Esophagus muscularis mucosa (tissue), 4 donors: ENCODE measurements around the gene CAST. TPM values are rescaled to one million over a fixed set of nuclear protein-coding genes. Genes with fewer than 3 reads are reported as not detected.
"Not testable (repeated sequence)": the region's sequence is repeated elsewhere in the genome, so short reads cannot be mapped to it uniquely, and the experiment has no call there.

Experiments
- DNase-seq: peaks from one replicate; pipeline ENCODE4 v3.0.0-alpha.2; 2017; ENCODE audit errors: extremely low spot score
- H3K27ac ChIP-seq, 4 donors: fragments of 200-600 bp; sonication (generic); replicated peaks in 1 of 4; 1 replicate in 3 of 4; 2 replicates in 1 of 4; pipeline ENCODE4 v1.5.1; 2016 to 2019; ENCODE audit warnings: mild to moderate bottlenecking in 1 of 4
- H3K27me3 ChIP-seq, 4 donors: fragments of 200-600 bp; sonication (generic); one replicate each; pipeline versions ENCODE4 v1.5.1 to v1.6.0; 2016 to 2019
- H3K36me3 ChIP-seq, 4 donors: fragments of 200-600 bp; sonication (generic); one replicate each; pipeline ENCODE4 v1.5.1; 2016 to 2019
- H3K4me1 ChIP-seq, 4 donors: fragments of 200-600 bp; sonication (generic); one replicate each; pipeline ENCODE4 v1.5.1; 2016 to 2019
- H3K4me3 ChIP-seq, 4 donors: fragments of 200-600 bp; sonication (generic); 1 replicate in 2 of 4; 2 replicates in 2 of 4; pipeline ENCODE4 v1.5.1; 2016 to 2019; ENCODE audit warnings: mild to moderate bottlenecking in 4 of 4, moderate library complexity in 1 of 4
- H3K9me3 ChIP-seq, 4 donors: fragments of 200-600 bp; sonication (generic); 1 replicate in 3 of 4; 2 replicates in 1 of 4; pipeline ENCODE4 v1.5.1; 2016 to 2019
- CTCF ChIP-seq, 3 experiments: fragments of 200-600 bp in 2 of 3; fragments of 450-650 bp in 1 of 3; sonication (generic) in 2 of 3; IDR thresholded peaks; one replicate each; pipeline ENCODE4 v1.5.1; 2017 to 2019; ENCODE audit warnings: antibody characterized with exemption in 3 of 3, mild to moderate bottlenecking in 2 of 3, moderate library complexity in 1 of 3
- EP300 ChIP-seq: sonication (generic); formaldehyde crosslinking; IDR thresholded peaks from one replicate; pipeline ENCODE4 v1.6.1; 2017; ENCODE audit warnings: antibody characterized with exemption
- POLR2A ChIP-seq: fragments of 450-650 bp; IDR thresholded peaks from one replicate; pipeline ENCODE4 v1.6.1; 2017; ENCODE audit warnings: antibody characterized with exemption, moderate library complexity, mild to moderate bottlenecking, low read depth
- POLR2AphosphoS5 ChIP-seq, 2 donors: sonication (generic); formaldehyde crosslinking; IDR thresholded peaks; one replicate each; pipeline ENCODE4 v1.6.1; 2017; ENCODE audit warnings: antibody characterized with exemption in 2 of 2
- WGBS: methylation state at CpG from one replicate; pipeline ENCODE4 v1.1.5; 2018; 5-methylcytosine and 5-hydroxymethylcytosine counted together
- intact Hi-C: fragments of 100-400 bp; cut with DNase I; formaldehyde crosslinking; loops from one replicate; pipeline ENCODE4 v1.15.1; 2023
- total RNA-seq, 4 donors: library from RNA; depleted of rRNA; stranded (reverse); fragments of >200 nt; gene quantifications; one replicate each; pipeline versions ENCODE4 v1.1.0 to v1.2.1, GENCODE V29; 2016

Gene CAST
- total RNA-seq, 4 donors from 2014 or later = 238 to 346 (median 296) TPM

GRCh38 chr5:96796434-96796833 lies 134.3 kb downstream of the CAST start:
- 69% methylated on average over 2 of the region's 2 CpGs for WGBS
- intact Hi-C loops = no loop called here

GRCh38 chr5:96801718-96802117 lies 139.5 kb downstream of the CAST start:
- DNase-seq, intact Hi-C loops, H3K4me3 ChIP-seq, H3K9me3 ChIP-seq, H3K27ac ChIP-seq, H3K27me3 ChIP-seq: not testable (repeated sequence)
- Histone ChIP-seq H3K4me1 (peaks cover 4 to 28% (median 20%) of the 10 kb centered on the region in 4 donors), H3K36me3 (peaks cover 30 to 57% (median 38%) of the 10 kb centered on the region in 4 donors)
- 95% methylated on average over 11 of the region's 11 CpGs for WGBS

More at GRCh38 chr5:96796434-96796833, 134.3 kb downstream of the CAST start:
- no peak overlapping the region for H3K27ac ChIP-seq
- TF ChIP-seq POLR2A = no peak
- TF ChIP-seq EP300 = no peak
- no peak for TF ChIP-seq POLR2AphosphoS5 (IDR thresholded peaks at IDR 0.05)
- TF ChIP-seq CTCF (IDR thresholded peaks at IDR 0.05) = no peak
- no peaks in the 10 kb centered on the region for H3K9me3 ChIP-seq
- H3K27me3 ChIP-seq = no peaks in the 10 kb centered on the region
- DNase-seq = no peak
- peaks cover 48 to 93% (median 69%) of the 10 kb centered on the region in 4 donors for H3K36me3 ChIP-seq
- H3K4me1 ChIP-seq = peaks cover 0 to 4% (median 2%) of the 10 kb centered on the region in 4 donors
- H3K4me3 ChIP-seq = no peak overlapping the region

GRCh38 chr5:96807075-96807654 lies 145.0 kb downstream of the CAST start:
- DNase-seq = no peak
- peak overlapping the region; percentile 99 to 100 (median 100) for H3K27ac ChIP-seq
- H3K9me3 ChIP-seq = no peaks in the 10 kb centered on the region
- TF ChIP-seq POLR2AphosphoS5 (IDR thresholded peaks at IDR 0.05) = peak; percentile 66 to 70
- no peak for TF ChIP-seq EP300
- TF ChIP-seq POLR2A = peak; percentile 33
- no peak for TF ChIP-seq CTCF (IDR thresholded peaks at IDR 0.05)
- H3K4me3 ChIP-seq = peak overlapping the region; percentile 92 to 95 (median 94)
- H3K27me3 ChIP-seq = no peaks in the 10 kb centered on the region
- H3K4me1 ChIP-seq = peaks cover 7 to 38% (median 29%) of the 10 kb centered on the region in 4 donors
- WGBS = 2% methylated on average over 15 of the region's 37 CpGs
- peaks cover 0 to 11% (median 0%) of the 10 kb centered on the region in 4 donors for H3K36me3 ChIP-seq
- intact Hi-C loops = loop anchor here (5.0 kb wide), 1 partner anchor 130 kb away; the partner anchor contains the start of gene LNPEP

- Histone ChIP-seq H3K4me3 (peak overlapping the region; percentile 92 to 95 (median 94)), H3K36me3 (peaks cover 0 to under 1% (median 0%) of the 10 kb centered on the region in 4 donors), H3K27me3 (no peaks in the 10 kb centered on the region), H3K4me1 (peaks cover 7 to 29% (median 23%) of the 10 kb centered on the region in 4 donors), H3K27ac (peak overlapping the region; percentile 99 to 100 (median 100)), H3K9me3 (no peaks in the 10 kb centered on the region)
- intact Hi-C loops = loop anchor here (5.0 kb wide), 1 partner anchor 129 kb away; the partner anchor contains the start of gene LNPEP
- TF ChIP-seq POLR2AphosphoS5 (IDR thresholded peaks at IDR 0.05) (no peak), CTCF (IDR thresholded peaks at IDR 0.05) (no peak), POLR2A (no peak), EP300 (no peak)
- WGBS = 0% methylated on average over 2 of the region's 2 CpGs
- no peak for DNase-seq
Measured at GRCh38 chr5:96808541-96808828, 146.3 kb downstream of the CAST start.

- 82% methylated on average over 8 of the region's 8 CpGs for WGBS
- TF ChIP-seq EP300 (no peak), CTCF (IDR thresholded peaks at IDR 0.05) (no peak), POLR2AphosphoS5 (IDR thresholded peaks at IDR 0.05) (no peak), POLR2A (no peak)
- no peaks in the 10 kb centered on the region for H3K27me3 ChIP-seq
- H3K27ac ChIP-seq = peak overlapping the region; percentile 99 to 100 (median 100)
- peaks cover 7 to 26% (median 23%) of the 10 kb centered on the region in 4 donors for H3K4me1 ChIP-seq
- H3K9me3 ChIP-seq = no peaks in the 10 kb centered on the region
- no peaks in the 10 kb centered on the region for H3K36me3 ChIP-seq
- intact Hi-C loops = loop anchor here (5.0 kb wide), 1 partner anchor 128 kb away; the partner anchor contains the start of gene LNPEP
- DNase-seq = no peak
- peak overlapping the region; percentile 92 to 95 (median 94) for H3K4me3 ChIP-seq
Measured at GRCh38 chr5:96808868-96809558, 146.8 kb downstream of the CAST start.
